HepG2 (cell line): Measurements from ENCODE around the gene CALCB.

Experiments
- ELF1 ChIP-seq: sonication (generic); formaldehyde crosslinking; IDR thresholded peaks from 2 replicates; pipeline ENCODE4 v1.4.0; 2020; ENCODE audit warnings: missing genetic modification reagents
- HCFC1 ChIP-seq: fragments of 150-350 bp; IDR thresholded peaks from 2 replicates; pipeline ENCODE4 v1.6.1; 2014; ENCODE audit warnings: low read depth, low read length
- TOE1 ChIP-seq: sonication (generic); formaldehyde crosslinking; IDR thresholded peaks from 2 replicates; pipeline ENCODE4 v1.4.0; 2020; ENCODE audit warnings: mild to moderate bottlenecking, missing genetic modification reagents
- ZFAT ChIP-seq: sonication (generic); formaldehyde crosslinking; conservative IDR thresholded peaks from 2 replicates; pipeline ENCODE4 v1.8.1; 2023; ENCODE audit warnings: missing genetic modification reagents, inconsistent platforms
- ZNF367 ChIP-seq: sonication (generic); formaldehyde crosslinking; IDR thresholded peaks from 2 replicates; pipeline ENCODE4 v1.4.0; 2020; ENCODE audit warnings: missing genetic modification reagents, borderline replicate concordance
- ZNF83 ChIP-seq: sonication (generic); formaldehyde crosslinking; IDR thresholded peaks from 2 replicates; pipeline ENCODE4 v1.4.0; 2020; ENCODE audit warnings: missing genetic modification reagents, mild to moderate bottlenecking, borderline replicate concordance

DNA sequence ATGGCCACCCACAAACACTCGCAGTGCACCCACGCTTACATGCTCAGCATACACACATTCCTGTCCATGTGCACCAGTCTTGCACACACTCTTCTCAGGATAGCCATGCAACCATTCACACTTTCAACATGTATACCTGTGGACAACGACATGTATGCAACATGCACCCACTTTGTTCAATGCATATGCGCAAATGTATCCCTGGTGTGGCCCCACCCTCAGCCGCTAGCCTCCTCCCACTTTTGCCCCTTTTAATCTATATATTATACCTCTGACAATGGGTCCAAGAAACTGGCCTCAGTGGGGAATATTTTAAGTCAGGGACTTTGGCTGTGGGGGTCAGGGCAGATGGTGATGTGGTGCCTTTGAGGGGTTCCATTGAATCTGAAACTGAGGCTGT, 42.3 kb downstream of the CALCB start:
- TF ChIP-seq ELF1 (no peak), TOE1 (CRISPR knock-in tag) (no peak), ZFAT (CRISPR knock-in tag) (no peak), HCFC1 (no peak), ZNF83 (CRISPR knock-in tag) (no peak), ZNF367 (CRISPR knock-in tag) (no peak)
